ENCODE data around the gene ERC1.

GRCh38 chr12:974271-974862, 16.7 kb upstream of the ERC1 start:
- TF ChIP-seq EZH2 (optimal IDR thresholded peaks at IDR 0.05; ENCODE audit: low read depth, low read length) (no peak), CTCF (IDR thresholded peaks at IDR 0.05; ENCODE audit: low read length) (no peak), EZH2phosphoT487 (IDR thresholded peaks at IDR 0.05; ENCODE audit: low read length) (no peak)

Measured in MM.1S (cell line).